Lower leg skin (tissue), 3 donors: ENCODE data around the gene PDCL3.

Experiments
- POLR2A ChIP-seq, 2 donors: fragments of 450-650 bp; IDR thresholded peaks; one replicate each; pipeline ENCODE4 v1.6.1; 2016 to 2017; ENCODE audit warnings: antibody characterized with exemption in 2 of 2, mild to moderate bottlenecking in 1 of 2, moderate library complexity in 1 of 2
- TF ChIP-seq, protein P1 (sequence below), 3 donors: fragments of 450-650 bp; IDR thresholded peaks; one replicate each; pipeline ENCODE4 v1.5.1; 2016; ENCODE audit warnings: antibody characterized with exemption in 3 of 3, mild to moderate bottlenecking in 3 of 3, moderate library complexity in 2 of 3

- TF ChIP-seq, protein P1, sequence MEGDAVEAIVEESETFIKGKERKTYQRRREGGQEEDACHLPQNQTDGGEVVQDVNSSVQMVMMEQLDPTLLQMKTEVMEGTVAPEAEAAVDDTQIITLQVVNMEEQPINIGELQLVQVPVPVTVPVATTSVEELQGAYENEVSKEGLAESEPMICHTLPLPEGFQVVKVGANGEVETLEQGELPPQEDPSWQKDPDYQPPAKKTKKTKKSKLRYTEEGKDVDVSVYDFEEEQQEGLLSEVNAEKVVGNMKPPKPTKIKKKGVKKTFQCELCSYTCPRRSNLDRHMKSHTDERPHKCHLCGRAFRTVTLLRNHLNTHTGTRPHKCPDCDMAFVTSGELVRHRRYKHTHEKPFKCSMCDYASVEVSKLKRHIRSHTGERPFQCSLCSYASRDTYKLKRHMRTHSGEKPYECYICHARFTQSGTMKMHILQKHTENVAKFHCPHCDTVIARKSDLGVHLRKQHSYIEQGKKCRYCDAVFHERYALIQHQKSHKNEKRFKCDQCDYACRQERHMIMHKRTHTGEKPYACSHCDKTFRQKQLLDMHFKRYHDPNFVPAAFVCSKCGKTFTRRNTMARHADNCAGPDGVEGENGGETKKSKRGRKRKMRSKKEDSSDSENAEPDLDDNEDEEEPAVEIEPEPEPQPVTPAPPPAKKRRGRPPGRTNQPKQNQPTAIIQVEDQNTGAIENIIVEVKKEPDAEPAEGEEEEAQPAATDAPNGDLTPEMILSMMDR (IDR thresholded peaks at IDR 0.05) = no peak
- no peak for TF ChIP-seq POLR2A (IDR thresholded peaks at IDR 0.05)
Measured at GRCh38 chr2:100601661-100602060, 38.9 kb downstream of the PDCL3 start.
